ENCODE measurements around the gene CADM2.

CADM2 gene

DNA sequence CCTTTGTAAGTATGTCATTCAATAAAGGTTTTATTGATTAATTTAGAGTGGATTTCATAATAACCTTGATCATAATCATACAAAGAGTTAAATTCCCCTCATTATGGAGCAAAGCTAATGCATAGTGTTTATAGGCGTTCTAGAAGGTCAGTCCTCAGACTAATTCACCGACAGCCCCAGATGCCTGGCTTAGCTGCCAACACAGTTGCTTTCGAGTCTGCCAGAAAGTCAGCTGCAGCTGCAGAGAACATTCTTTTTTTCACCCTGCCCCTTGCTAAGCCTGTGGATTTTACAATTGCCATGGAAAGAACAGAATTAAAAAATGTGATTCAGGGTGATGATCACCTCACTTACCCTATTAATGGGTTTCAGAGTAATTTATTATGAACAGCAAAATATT lies 21.2 kb downstream of the CADM2 start:
- in situ Hi-C loops (cut with HindIII; ENCODE audit: low pct_ligation_motif_present, low pct_unique_long_range_greater_than_20kb, low sequenced_read_pairs) = no loop called here
- DNase-seq = no peak

DNA sequence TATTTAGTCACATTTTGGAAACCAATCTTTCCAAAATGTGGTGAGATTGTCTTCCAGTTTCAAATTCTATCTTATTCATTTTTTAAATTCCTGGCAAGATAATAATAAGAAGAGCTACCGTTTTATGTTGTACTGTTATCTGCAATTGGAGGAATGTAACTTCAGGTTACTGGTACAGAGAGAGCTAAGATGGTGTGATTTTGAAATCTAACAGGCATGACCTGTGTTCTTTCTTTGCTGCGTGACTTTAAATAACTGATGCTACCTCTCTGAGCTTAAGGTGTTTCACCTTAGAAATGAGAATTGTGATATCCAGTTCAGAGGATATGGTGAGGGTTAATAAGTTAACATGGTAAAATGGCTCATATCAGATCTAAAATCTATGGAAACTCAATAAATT lies 21.7 kb downstream of the CADM2 start:
- in situ Hi-C loops (cut with HindIII; ENCODE audit: low pct_ligation_motif_present, low pct_unique_long_range_greater_than_20kb, low sequenced_read_pairs) = no loop called here
- DNase-seq = no peak

GRCh38 chr3:84983490-84983889 lies 24.7 kb downstream of the CADM2 start:
- in situ Hi-C loops (cut with HindIII; ENCODE audit: low pct_ligation_motif_present, low pct_unique_long_range_greater_than_20kb, low sequenced_read_pairs) = no loop called here
- DNase-seq = no peak

DNA sequence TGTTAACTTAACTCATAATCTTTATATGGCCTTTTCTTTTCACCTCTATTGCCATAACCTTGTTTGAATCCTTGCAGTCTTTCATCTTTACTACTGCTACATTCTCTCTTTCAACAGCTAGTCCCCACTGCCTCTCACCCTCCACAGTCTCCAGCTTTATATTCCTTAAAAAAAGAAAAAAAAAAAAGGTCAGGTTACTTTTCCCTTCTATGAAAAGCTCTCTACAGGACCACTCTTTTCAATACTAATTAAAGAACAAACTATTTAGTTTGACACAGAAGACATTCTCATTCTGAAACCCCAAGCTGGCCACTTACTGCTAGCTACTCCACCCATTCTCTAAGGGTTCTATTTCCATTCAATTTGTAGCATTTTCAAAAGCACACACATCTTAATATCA lies 25.6 kb downstream of the CADM2 start:
- in situ Hi-C loops (cut with HindIII; ENCODE audit: low pct_ligation_motif_present, low pct_unique_long_range_greater_than_20kb, low sequenced_read_pairs) = no loop called here
- no peak for DNase-seq

- in situ Hi-C loops (cut with HindIII; ENCODE audit: low pct_ligation_motif_present, low pct_unique_long_range_greater_than_20kb, low sequenced_read_pairs) = no loop called here
- no peak for DNase-seq
These were observed 27.0 kb downstream of the CADM2 start for GRCh38 chr3:84985795-84986194.

- in situ Hi-C loops (cut with HindIII; ENCODE audit: low pct_ligation_motif_present, low pct_unique_long_range_greater_than_20kb, low sequenced_read_pairs) = no loop called here
- DNase-seq = no peak
These were observed 29.1 kb downstream of the CADM2 start for GRCh38 chr3:84987706-84988504.

DNA sequence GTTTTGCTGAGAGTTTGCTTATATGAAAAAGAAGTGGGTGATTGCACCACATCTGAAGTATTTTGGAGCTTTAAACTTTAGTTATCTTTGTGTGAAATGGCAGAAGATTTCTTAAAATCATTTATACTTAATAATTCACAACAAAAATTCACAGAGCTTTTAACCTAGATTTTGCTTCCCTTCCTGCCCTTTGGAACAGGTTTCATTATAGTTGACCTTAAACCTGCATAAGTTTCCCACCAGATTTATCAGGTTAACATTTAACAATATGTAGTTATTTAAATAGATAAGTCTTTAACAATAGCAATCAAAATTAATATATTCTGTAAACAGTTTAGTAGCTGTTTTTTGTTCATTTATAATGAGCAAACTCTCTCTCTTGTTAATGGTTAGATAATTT lies 30.3 kb downstream of the CADM2 start:
- in situ Hi-C loops (cut with HindIII; ENCODE audit: low pct_ligation_motif_present, low pct_unique_long_range_greater_than_20kb, low sequenced_read_pairs) = no loop called here
- no peak for DNase-seq

DNA sequence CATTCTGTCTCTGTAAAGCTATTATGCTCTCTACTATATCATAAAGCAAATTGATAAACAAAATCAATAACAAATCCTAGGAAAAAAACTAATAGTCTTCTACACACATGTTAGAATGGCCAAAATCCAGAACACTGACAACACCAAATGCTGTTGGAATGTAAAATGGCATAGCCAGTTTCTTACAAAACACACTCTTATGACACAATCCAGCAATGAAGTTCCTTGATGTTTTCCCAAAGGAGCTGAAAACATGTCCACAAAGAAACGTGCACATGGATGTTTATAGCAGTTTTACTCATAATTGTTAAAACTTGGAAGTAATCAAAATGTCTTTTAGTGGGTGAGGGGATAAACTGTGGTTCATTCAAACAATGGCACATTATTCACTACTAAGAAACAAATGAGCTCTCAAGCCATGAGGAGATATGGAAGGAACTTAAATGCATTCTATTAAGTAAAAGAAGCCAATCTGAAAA lies 32.7 kb downstream of the CADM2 start:
- DNase-seq = no peak
- in situ Hi-C loops (cut with HindIII; ENCODE audit: low pct_ligation_motif_present, low pct_unique_long_range_greater_than_20kb, low sequenced_read_pairs) = no loop called here

- in situ Hi-C loops (cut with HindIII; ENCODE audit: low pct_ligation_motif_present, low pct_unique_long_range_greater_than_20kb, low sequenced_read_pairs) = no loop called here
- no peak for DNase-seq
These were observed 35.2 kb downstream of the CADM2 start for GRCh38 chr3:84993956-84994355.

DNA sequence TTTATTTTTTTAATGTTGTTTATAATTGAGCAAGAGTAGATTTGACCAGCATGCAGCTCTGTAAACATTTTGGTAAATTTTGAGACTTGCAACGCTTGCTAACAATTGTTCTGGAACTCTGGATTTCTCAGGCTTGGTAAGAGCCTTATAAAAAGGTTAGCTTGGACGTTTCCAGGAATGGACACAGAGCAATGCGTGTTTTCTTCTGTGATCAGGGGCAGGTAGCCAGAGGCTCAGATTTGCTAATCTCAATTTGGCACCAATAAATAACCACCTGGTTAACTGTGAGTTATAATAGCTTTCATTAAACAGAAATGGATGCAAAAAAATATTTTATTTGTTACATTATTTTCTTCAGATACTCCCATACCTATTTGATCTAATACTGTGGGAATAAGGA lies 39.8 kb downstream of the CADM2 start:
- DNase-seq = no peak
- in situ Hi-C loops (cut with HindIII; ENCODE audit: low pct_ligation_motif_present, low pct_unique_long_range_greater_than_20kb, low sequenced_read_pairs) = no loop called here

DNA sequence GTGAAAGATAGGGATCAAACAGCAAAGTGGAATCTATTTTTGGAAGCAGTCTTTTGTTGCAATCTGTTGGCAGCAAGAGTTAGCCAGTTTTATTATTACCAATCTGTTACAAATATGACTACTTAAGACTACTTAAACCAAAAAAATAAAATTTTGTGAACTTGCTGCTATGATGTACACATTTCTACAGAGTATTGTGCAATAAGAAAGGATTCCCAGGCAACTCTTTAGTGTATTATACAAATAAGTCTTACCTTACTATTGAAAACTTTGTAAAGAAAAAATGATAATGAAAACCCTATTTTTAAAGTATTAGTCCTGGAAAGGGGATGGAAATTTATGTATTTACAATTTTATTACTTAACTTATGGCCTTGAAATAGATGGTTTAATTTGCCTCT lies 44.7 kb downstream of the CADM2 start:
- in situ Hi-C loops (cut with HindIII; ENCODE audit: low pct_ligation_motif_present, low pct_unique_long_range_greater_than_20kb, low sequenced_read_pairs) = no loop called here
- DNase-seq = no peak

DNA sequence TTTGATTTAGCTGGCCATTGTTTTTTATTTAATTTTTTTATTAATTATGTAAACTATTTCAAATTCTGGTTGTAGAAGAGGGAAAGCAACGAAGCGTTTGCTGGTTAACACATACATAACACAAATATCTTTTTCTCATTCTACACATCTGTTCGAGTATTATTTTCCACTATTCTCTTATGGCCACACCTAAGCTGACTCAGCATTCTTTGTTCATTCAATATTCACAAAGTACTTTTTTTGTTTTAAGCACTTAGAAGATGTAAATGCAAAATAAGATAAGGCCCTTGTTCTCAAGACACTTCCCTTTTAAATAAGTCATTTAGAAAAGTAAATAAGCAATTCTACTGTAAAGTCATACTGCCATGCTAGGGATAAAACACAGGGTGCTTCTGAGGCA lies 45.4 kb downstream of the CADM2 start:
- in situ Hi-C loops (cut with HindIII; ENCODE audit: low pct_ligation_motif_present, low pct_unique_long_range_greater_than_20kb, low sequenced_read_pairs) = no loop called here
- DNase-seq = no peak

- no peak for DNase-seq
- in situ Hi-C loops (cut with HindIII; ENCODE audit: low pct_ligation_motif_present, low pct_unique_long_range_greater_than_20kb, low sequenced_read_pairs) = no loop called here
These were observed 47.2 kb downstream of the CADM2 start for GRCh38 chr3:85005946-85006345.

GRCh38 chr3:85007195-85008094 lies 48.7 kb downstream of the CADM2 start:
- no peak for DNase-seq
- in situ Hi-C loops (cut with HindIII; ENCODE audit: low pct_ligation_motif_present, low pct_unique_long_range_greater_than_20kb, low sequenced_read_pairs) = no loop called here

DNA sequence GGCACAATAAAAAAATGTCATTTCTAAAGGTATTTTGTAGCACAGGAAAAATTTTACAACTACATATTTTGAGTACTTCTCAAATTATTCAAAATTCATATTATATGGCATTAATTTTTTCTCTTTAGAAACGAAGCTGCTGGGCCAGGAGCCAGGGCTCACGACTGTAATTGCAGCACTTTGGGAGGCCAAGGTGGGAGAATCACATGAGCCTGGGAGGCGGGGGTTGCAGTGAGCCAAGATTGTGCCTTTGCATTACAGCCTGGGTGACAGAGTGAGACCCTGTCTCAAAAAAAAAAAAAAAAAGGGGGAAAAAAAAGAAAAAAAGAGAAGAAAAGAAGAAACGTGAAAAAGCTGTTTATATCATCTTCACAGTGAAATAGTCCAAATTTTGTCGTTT lies 62.0 kb downstream of the CADM2 start:
- DNase-seq = no peak
- in situ Hi-C loops (cut with HindIII; ENCODE audit: low pct_ligation_motif_present, low pct_unique_long_range_greater_than_20kb, low sequenced_read_pairs) = no loop called here

GRCh38 chr3:85030052-85030451 lies 71.3 kb downstream of the CADM2 start:
- no peak for DNase-seq
- in situ Hi-C loops (cut with HindIII; ENCODE audit: low pct_ligation_motif_present, low pct_unique_long_range_greater_than_20kb, low sequenced_read_pairs) = no loop called here

DNA sequence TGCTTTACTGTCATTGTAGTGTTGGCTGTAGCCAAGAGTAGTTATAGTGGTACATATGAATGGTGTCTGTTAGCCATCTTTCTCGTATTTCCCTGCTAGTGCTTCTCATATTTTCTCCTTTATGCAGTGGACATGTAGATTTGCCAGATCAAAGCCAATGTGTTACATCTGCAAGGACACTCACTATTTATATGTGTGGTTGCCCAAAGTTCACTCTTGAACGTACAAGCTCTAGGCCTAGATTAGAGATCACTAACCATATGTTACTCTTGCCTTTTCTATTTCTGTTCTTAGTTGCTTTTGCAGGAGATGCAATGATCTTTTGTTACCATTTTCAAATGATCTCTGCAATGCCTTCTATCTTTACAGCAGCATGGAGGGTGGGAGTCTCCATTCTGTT lies 78.4 kb downstream of the CADM2 start:
- in situ Hi-C loops (cut with HindIII; ENCODE audit: low pct_ligation_motif_present, low pct_unique_long_range_greater_than_20kb, low sequenced_read_pairs) = no loop called here
- no peak for DNase-seq

- no peak for DNase-seq
- in situ Hi-C loops (cut with HindIII; ENCODE audit: low pct_ligation_motif_present, low pct_unique_long_range_greater_than_20kb, low sequenced_read_pairs) = no loop called here
These were observed 82.2 kb downstream of the CADM2 start for GRCh38 chr3:85041001-85041400.

DNA sequence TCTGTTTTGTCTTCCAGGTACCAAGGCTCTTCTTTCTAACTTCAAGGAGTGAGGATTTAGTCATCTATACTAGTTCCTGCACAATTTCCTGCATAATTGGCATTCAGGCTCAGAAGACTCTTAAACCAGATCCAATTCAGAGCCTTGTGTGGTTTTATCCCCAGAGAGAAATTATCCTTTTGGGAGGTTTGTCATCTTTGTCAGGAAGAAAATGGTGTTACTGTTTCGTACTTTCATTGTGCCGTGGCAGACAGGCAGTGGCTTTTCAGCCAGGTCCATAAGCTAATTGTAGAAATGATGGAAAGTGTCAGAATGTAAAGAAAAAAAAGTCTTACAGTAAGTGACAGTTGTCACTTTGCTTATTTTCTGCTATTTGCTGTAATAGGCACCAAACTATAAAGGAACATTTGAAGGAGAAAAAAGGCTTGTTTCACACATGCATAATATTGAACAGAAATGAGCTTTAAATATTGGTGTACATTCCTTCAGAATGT lies 82.8 kb downstream of the CADM2 start:
- in situ Hi-C loops (cut with HindIII; ENCODE audit: low pct_ligation_motif_present, low pct_unique_long_range_greater_than_20kb, low sequenced_read_pairs) = no loop called here
- no peak for DNase-seq

DNA sequence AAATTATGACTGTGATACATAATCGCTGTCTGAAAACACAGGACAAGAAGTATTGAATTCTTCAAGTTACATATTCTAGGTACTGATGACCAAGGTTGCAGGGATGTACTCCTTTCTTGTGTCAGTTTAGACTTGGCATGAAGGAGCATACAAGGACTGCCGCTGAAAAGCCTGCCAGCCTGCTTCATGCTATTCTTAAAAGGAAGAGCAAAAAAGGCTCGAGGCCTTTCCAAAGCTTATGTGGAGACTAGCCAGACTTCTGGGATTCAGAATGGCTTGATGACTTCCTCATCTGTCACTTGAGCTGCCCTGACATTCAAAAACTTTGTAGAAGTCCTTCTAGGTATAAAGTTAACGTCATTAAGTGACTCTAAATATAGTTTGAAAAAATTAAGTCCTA lies 92.0 kb downstream of the CADM2 start:
- no peak for DNase-seq
- in situ Hi-C loops (cut with HindIII; ENCODE audit: low pct_ligation_motif_present, low pct_unique_long_range_greater_than_20kb, low sequenced_read_pairs) = no loop called here
